SKM-1 (cell line): Measurements from ENCODE around the gene LEPROT.
"Not testable (repeated sequence)": the region's sequence is repeated elsewhere in the genome, so short reads cannot be mapped to it uniquely, and the experiment has no call there.

Source experiments
- DNase-seq: peaks from one replicate; lab custom pipeline; 2025; ENCODE audit not compliant: unreplicated experiment; lab: John Stamatoyannopoulos, UW

Gene LEPROT

DNA sequence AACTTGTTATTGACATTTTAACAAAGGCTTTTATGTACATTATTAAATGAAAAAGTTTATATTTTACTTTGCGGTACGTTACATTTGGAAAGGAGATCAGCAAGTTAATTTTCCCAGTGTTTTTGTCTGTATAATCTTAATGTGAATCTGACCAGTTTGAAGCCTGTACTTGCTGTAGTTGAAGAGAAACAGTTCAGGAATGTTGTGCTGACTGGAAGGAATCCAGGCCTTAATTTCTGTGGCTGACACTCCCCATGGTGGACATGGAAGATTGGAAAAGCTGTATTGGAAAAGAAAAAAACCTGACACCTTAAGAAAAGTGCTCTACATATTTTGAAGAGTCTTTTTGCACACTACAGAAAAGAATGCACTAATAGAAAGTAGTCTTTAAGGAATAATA is 15.5 kb downstream of the LEPROT start:
- DNase-seq = no peak

DNA sequence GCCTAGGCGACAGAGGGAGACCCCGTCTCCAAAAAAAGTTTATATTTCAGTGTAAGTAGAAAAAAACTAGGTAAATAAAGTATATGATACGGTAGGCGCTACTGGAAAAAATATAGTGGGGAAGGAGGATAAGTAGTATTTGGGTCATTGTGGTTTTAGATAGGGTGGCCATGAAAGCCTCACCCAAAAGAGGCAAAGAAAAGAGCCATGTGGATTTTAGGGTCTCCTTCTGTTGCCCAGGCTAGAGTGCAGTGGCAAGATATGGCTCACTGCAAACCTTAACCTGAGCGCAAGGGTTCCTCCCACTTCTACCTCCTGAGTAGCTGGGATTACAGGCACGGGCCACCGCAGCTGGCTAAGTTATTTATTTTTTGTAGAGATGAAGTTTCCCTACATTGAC is 17.1 kb downstream of the LEPROT start:
- DNase-seq = no peak

GRCh38 chr1:65440322-65440900 is 19.9 kb downstream of the LEPROT start:
- no peak for DNase-seq

DNA sequence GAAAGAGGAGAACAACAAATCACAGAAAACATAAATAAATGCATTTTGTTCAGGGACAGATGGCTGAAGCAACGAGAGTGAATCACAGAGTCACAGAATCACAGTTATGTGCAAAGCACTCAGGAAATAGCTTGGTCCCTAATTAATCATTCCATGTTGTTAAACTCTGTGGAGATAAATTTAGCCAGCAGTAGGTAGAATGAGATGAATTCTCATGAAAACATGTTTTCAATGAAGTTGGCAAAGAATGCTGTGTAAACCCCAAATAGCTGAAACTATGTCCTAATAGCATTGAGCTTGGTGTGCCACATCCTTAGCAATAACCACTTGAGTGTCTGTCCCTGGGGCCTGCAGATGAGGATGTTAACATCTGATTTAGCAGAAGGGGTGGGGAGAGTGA is 20.4 kb downstream of the LEPROT start:
- no peak for DNase-seq

GRCh38 chr1:65441464-65441863 is 21.0 kb downstream of the LEPROT start:
- DNase-seq = no peak

DNA sequence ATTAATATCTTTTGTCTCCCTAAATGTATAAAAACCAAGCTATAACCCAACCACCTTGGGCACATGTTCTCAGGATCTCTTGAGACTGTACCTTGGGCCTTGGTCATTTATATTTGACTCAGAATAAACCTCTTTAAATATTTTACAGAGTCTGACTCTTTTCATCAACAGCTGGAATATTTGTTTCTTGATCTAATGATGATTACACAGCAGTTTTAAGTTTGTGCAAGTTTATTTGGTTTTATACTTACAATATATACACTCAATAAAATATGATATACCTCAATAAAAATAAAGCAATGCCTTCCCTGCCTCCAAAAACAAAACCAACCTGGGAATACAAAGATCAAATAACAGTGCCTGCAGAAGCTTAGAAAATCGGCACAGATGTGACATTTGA is 22.0 kb downstream of the LEPROT start:
- DNase-seq = no peak

DNA sequence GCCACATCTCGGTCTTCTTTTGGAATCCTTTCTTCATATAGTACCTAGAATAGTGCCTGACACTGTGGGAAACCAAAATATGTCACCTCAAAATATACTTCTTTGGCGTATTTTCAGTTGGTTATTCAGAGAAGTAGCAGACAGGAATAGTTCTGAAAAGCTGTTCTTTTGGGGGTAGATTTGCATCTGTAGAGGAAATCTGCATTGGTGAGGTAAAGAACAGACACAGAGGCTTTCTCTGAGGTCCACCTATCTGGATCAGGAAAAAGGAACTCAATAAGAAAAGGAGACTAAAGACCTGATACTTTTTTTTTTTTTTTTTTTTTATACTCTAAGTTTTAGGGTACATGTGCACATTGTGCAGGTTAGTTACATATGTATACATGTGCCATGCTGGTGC is 23.2 kb downstream of the LEPROT start:
- no peak for DNase-seq

DNA sequence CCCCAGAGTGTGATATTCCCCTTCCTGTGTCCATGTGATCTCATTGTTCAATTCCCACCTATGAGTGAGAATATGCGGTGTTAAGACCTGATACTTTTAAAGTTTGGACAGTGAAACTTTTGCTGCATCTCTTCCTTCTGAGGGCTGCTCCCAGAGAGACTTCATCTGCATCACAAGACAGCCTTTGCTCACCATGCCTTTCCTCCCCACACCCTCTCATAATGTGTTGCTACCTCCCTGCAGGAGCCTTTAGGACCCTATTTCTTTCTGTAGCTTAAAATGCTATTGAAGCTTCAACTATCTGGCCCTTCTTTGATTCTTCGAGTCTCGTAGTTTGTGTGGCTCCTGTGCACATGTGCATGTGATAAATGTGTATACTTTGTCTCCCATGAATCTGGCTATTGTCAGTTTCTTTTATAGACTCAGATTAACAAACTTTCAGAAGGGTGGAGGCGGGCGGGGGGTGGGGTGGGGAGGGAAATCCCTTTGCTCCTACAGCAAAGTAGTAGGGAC is 23.7 kb downstream of the LEPROT start:
- no peak for DNase-seq

DNA sequence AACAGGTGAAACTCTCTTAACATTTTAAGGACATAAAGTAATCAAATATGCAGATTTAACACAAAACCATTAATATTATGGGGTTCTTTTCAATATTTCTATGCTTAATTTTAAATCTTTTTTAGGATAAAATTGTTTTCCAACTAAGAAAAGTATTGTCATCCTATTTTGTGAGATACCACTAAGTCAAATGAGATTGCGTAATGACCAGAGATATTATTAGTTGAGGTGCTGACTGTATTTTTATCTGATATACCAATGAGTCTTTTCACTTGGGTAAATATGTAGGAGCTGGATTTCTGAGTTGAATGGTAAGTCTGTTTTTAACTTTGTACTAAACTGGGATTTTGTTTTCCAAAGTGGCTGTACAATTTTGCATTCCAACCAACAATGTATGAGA is 25.4 kb downstream of the LEPROT start:
- no peak for DNase-seq

DNA sequence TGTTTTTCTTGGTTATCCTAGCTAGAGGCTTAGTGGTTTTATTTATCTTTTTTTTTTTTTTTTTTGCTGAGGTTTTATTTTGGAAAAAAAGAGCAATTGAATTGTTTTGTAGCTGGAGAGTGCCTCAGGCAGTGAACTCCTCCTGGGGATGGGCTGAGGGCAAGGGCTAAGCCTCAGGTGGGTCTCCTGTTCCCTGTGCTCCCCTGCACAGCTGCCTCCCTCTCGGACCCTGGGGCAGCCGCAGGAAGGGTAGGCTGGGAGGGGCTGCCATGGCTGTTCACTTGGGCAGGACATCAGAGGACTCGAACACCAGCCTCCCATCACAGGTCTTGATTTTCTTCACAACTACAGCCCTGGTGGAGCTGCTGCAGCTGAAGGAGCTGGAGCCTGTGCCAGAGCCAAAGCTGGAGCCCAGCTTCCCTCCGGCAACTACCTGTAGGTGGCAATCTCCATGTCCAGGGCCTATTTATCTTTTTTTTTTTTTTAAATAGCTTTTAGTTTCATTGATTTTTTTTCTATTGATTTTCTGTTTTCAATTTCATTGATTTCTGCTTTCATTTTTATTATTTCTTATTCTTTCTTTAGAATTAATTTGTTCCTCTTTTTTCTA is 28.9 kb downstream of the LEPROT start:
- no peak for DNase-seq

DNA sequence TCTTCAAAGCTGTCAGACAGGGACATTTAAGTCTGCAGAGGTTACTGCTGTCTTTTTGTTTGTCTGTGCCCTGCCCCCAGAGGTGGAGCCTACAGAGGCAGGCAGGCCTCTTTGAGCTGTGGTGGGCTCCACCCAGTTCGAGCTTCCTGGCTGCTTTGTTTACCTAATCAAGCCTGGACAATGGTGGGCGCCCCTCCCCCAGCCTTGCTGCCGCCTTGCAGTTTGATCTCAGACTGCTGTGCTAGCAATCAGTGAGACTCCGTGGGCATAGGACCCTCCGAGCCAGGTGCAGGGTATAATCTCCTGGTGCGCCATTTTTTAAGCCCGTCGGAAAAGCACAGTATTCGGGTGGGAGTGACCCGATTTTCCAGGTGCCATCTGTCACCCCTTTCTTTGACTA is 35.2 kb downstream of the LEPROT start:
- DNase-seq = not testable (repeated sequence)

- no peak for DNase-seq
These were observed 36.0 kb downstream of the LEPROT start for GRCh38 chr1:65456481-65456880.

- DNase-seq = no peak
These were observed 37.4 kb downstream of the LEPROT start for GRCh38 chr1:65457868-65458267.

GRCh38 chr1:65458730-65459396 is 38.4 kb downstream of the LEPROT start:
- DNase-seq = no peak

- peak; percentile 69 for DNase-seq
These were observed 38.9 kb downstream of the LEPROT start for GRCh38 chr1:65459397-65459768.

DNA sequence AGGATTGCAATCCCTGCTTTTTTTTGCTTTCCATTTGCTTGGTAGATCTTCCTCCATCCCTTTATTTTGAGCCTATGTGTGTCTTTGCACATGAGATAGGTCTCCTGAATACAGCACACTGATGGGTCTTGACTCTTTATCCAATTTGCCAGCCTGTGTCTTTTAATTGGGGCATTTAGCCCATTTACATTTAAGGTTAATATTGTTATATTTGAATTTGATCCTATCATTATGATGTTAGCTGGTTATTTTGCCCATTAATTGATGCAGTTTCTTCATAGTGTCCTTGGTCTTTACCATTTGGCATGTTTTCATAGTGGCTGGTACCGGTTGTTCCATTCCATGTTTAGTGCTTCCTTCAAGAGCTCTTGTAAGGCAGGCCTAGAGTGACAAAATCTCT is 45.4 kb downstream of the LEPROT start:
- DNase-seq = not testable (repeated sequence)

- DNase-seq = no peak
These were observed 47.1 kb downstream of the LEPROT start for GRCh38 chr1:65467536-65467935.

GRCh38 chr1:65469126-65469888 is 48.8 kb downstream of the LEPROT start:
- no peak for DNase-seq

- DNase-seq = no peak
These were observed 49.4 kb downstream of the LEPROT start for GRCh38 chr1:65469889-65470340.

DNA sequence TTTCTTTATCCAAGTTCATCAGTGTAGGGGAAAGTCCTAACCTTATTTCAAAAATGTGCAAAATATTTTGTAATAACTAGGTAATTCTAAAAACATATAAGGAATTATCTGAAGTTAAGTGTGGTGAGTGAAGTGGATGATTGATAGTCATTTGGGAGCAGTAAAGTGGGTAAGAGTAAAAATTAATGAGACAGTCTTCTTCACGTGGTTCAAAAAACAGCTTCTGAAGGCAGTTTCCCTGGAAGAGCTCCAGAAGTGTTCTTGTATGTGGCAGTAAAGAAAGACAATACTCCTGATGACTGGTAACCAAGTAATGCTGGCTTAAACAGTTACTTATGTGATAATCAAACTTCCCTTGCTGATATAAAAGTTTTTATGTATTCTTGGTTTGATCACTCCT is 50.3 kb downstream of the LEPROT start:
- no peak for DNase-seq

DNA sequence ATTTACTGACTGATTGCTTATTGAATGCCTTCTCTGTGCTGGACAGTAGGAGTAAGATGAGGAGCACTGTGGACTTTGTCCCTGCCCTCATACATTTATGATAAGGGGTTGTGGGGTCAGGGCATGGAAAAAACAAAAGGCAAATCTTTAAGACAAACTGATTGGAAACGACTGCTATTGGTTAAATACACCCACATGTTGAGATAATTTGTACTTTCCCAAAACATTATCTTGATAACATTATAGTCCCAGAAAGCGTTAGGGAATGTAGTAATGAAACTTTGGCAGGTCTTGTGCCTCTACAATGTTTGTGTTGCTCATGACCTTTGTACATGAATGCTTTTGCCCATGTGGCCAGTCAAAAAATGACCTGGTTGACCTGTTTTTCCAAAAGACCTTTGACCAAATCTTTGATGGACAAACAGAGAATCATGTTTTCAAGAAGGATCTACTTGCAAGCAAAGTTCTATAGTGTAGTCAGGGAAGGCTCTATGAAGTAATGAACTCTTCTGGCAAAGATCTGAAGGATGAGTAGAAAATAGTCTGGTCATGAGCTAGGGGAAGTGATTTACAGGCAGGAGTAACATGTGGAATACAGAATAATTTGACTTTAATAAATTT is 50.9 kb downstream of the LEPROT start:
- DNase-seq = no peak
